Measurements from ENCODE around the gene TRIP6.

Gene TRIP6

GRCh38 chr7:100891568-100892247 is 24.5 kb downstream of the TRIP6 start:
- no peak for DNase-seq

- DNase-seq = no peak
Observed at GRCh38 chr7:100892364-100893317, 25.5 kb downstream of the TRIP6 start.

GRCh38 chr7:100893318-100893895 is 26.2 kb downstream of the TRIP6 start:
- DNase-seq = no peak

GRCh38 chr7:100893910-100894721 is 26.9 kb downstream of the TRIP6 start:
- no peak for DNase-seq

GRCh38 chr7:100894860-100895700 is 27.9 kb downstream of the TRIP6 start:
- peak; percentile 49 to 58 for DNase-seq

- DNase-seq = no peak
Observed at GRCh38 chr7:100895701-100895955, 28.4 kb downstream of the TRIP6 start, which contains the start of gene ACHE. Gene ACHE (minus strand): TSS chr7:100895888. CDS start chr7:100894232, 1,656 bp downstream.

GRCh38 chr7:100895956-100896731 is 29.0 kb downstream of the TRIP6 start:
- peak; percentile 52 to 55 for DNase-seq

GRCh38 chr7:100896732-100897608 is 29.8 kb downstream of the TRIP6 start:
- DNase-seq = peak; percentile 58 to 72

- DNase-seq = no peak
Observed at GRCh38 chr7:100897772-100898454, 30.7 kb downstream of the TRIP6 start.

GRCh38 chr7:100899432-100899831 is 32.2 kb downstream of the TRIP6 start:
- no peak for DNase-seq

GRCh38 chr7:100900978-100901377 is 33.8 kb downstream of the TRIP6 start:
- no peak for DNase-seq

GRCh38 chr7:100901921-100902332 is 34.7 kb downstream of the TRIP6 start:
- no peak for DNase-seq

GRCh38 chr7:100902638-100903037 is 35.5 kb downstream of the TRIP6 start:
- no peak for DNase-seq

GRCh38 chr7:100908512-100908911 is 41.3 kb downstream of the TRIP6 start:
- DNase-seq = no peak

- peak in 1 of 2 donors; percentile 60 for DNase-seq
Observed at GRCh38 chr7:100910443-100910842, 43.3 kb downstream of the TRIP6 start.

- DNase-seq = no peak
Observed at GRCh38 chr7:100911484-100911883, 44.3 kb downstream of the TRIP6 start.

GRCh38 chr7:100914208-100914878 is 47.2 kb downstream of the TRIP6 start:
- no peak for DNase-seq

GRCh38 chr7:100914879-100915447 is 47.8 kb downstream of the TRIP6 start:
- peak in 1 of 2 donors; percentile 57 for DNase-seq
